Ovary (tissue), 9 donors: ENCODE data around the gene HOXB3. TPM values are rescaled to one million over a fixed set of nuclear protein-coding genes. Genes with fewer than 3 reads are reported as not detected.

Experiments
- DNase-seq, 5 donors: peaks; one replicate each; pipeline ENCODE4 v3.0.0-alpha.2; 2019 to 2020
- H3K27ac ChIP-seq, 2 donors: fragments of 200-600 bp; one replicate each; pipeline versions ENCODE4 v1.5.1 to v1.8.0; 2019 to 2022
- H3K27me3 ChIP-seq: fragments of 200-600 bp; one replicate; pipeline ENCODE4 v1.8.0; 2022
- H3K36me3 ChIP-seq: fragments of 200-600 bp; sonication (generic); one replicate; pipeline ENCODE4 v1.5.1; 2019
- H3K4me1 ChIP-seq: one replicate; pipeline ENCODE4 v1.8.1; 2013; ENCODE audit warnings: mild to moderate bottlenecking, moderate library complexity; ENCODE audit not compliant: insufficient read depth
- H3K4me3 ChIP-seq: fragments of 200-600 bp; sonication (generic); one replicate; pipeline ENCODE4 v1.5.1; 2017
- H3K9me3 ChIP-seq, 2 donors: fragments of 200-600 bp in 1 of 2; sonication (generic) in 1 of 2; one replicate each; pipeline versions ENCODE4 v1.5.1 to v1.8.1; 2013 to 2019; ENCODE audit warnings: mild to moderate bottlenecking in 1 of 2, moderate library complexity in 1 of 2
- CTCF ChIP-seq, 3 donors: fragments of 450-650 bp in 2 of 3; fragments of 200-600 bp in 1 of 3; IDR thresholded peaks; one replicate each; pipeline versions ENCODE4 v1.5.1 to v1.8.0; 2016 to 2022; ENCODE audit warnings: antibody characterized with exemption in 3 of 3, mild to moderate bottlenecking in 1 of 3
- EP300 ChIP-seq: sonication (generic); formaldehyde crosslinking; IDR thresholded peaks from one replicate; pipeline ENCODE4 v1.6.1; 2017; ENCODE audit warnings: antibody characterized with exemption
- POLR2A ChIP-seq: fragments of 450-650 bp; IDR thresholded peaks from one replicate; pipeline ENCODE4 v1.6.1; 2017; ENCODE audit warnings: antibody characterized with exemption, mild to moderate bottlenecking, moderate library complexity
- WGBS, 3 donors: extraction: QIAGEN DNeasy Blood & Tissue Kit in 1 of 3; methylation state at CpG; one replicate each; pipeline versions ENCODE4 v1.1.5 to v1.1.7; 2013 to 2017; 5-methylcytosine and 5-hydroxymethylcytosine counted together
- intact Hi-C, 4 donors: fragments of 100-400 bp; cut with DNase I; formaldehyde crosslinking; loops; one replicate each; pipeline versions ENCODE4 v1.11.0 to v1.15.1; 2022 to 2023
- polyA plus RNA-seq, 2 donors: library from polyadenylated mRNA; stranded (reverse); fragments of 200-250 nt in 1 of 2; fragments of 350-450 nt in 1 of 2; fragmentation: Illumina TruSeq in 1 of 2; extraction: RNeasy Lipid Tissue Mini Kit (QIAGEN cat#74804) in 1 of 2; gene quantifications; one replicate each; pipeline ENCODE4 v1.2.3, GENCODE V29; 2013 to 2014
- total RNA-seq, 7 donors: library from RNA; depleted of rRNA in 2 of 7; stranded (reverse); fragments of >200 nt in 2 of 7; fragmentation: NEBNext Ultra II Directional in 3 of 7; extraction: Animal tissue kit (Norgen Biotek cat#: 25700) in 3 of 7; gene quantifications; one replicate each; pipeline versions ENCODE4 v1.1.0 to v1.2.4, GENCODE V29; 2016 to 2023
- donor health status: DM: no; HTN: no; CAD: no; lungs with moderate emphysema.
- donor health status: DM: no; HTN: no; CAD: no.
- donor health status: Bipolar disorder and iron deficiency.
- donor health status: DM: yes; HTN: yes; CAD: no.
- donor health status: DM: no; HTN: no; CAD: no.
- donor health status: DM: yes; HTN: yes; CAD: no.

Gene HOXB3
- total and polyA plus RNA-seq, 9 donors, result 0.43 to 10.7 (median 2.7) TPM

GRCh38 chr17:48594538-48595277 lies 4.7 kb upstream of the HOXB3 start:
- no peak for DNase-seq
- H3K27ac ChIP-seq, result no peak overlapping the region
- H3K4me1 ChIP-seq, result no peaks in the 10 kb centered on the region
- peaks cover 0 to 8% of the 10 kb centered on the region in 2 donors for H3K9me3 ChIP-seq
- no peak for TF ChIP-seq POLR2A
- TF ChIP-seq CTCF (IDR thresholded peaks at IDR 0.05), result no peak
- no peak for TF ChIP-seq EP300
- H3K27me3 ChIP-seq, result peaks cover 2% of the 10 kb centered on the region
- no peak overlapping the region for H3K4me3 ChIP-seq
- H3K36me3 ChIP-seq, result no peaks in the 10 kb centered on the region
- intact Hi-C loops, result loop anchor here in 1 of 4 donors (10.0 kb wide), 1 partner anchor 240 kb away; no protein-coding TSS in a partner anchor
- WGBS, 3 donors, result 39 to 57% (median 46%) methylated on average over 25 of the region's 25 CpGs

GRCh38 chr17:48593840-48594537 lies 3.9 kb upstream of the HOXB3 start:
- Histone ChIP-seq H3K4me3 (peak overlapping the region; percentile 27), H3K27me3 (peaks cover 2% of the 10 kb centered on the region), H3K4me1 (no peaks in the 10 kb centered on the region), H3K36me3 (no peaks in the 10 kb centered on the region), H3K27ac (no peak overlapping the region), H3K9me3 (peaks cover 0 to 8% of the 10 kb centered on the region in 2 donors)
- DNase-seq, result peak in 2 of 5 donors; percentile 41 to 57
- intact Hi-C loops, result loop anchor here in 1 of 4 donors (10.0 kb wide), 1 partner anchor 239 kb away; no protein-coding TSS in a partner anchor
- TF ChIP-seq EP300 (no peak), POLR2A (no peak), CTCF (IDR thresholded peaks at IDR 0.05) (peak in 1 of 3 donors; percentile 21)
- 8 to 12% (median 12%) methylated on average over 37 of the region's 37 CpGs for WGBS, 3 donors

GRCh38 chr17:48593126-48593829 lies 3.2 kb upstream of the HOXB3 start, which contains the start of gene HOXB5:
Gene HOXB5 (minus strand): TSS chr17:48593779. CDS start chr17:48593682, 97 bp downstream.
- Histone ChIP-seq H3K27ac (no peak within 1 kb of the TSS), H3K4me1 (no peaks in the 10 kb centered on the region), H3K4me3 (peak within 1 kb of the TSS; percentile 27), H3K36me3 (no peaks in the 10 kb centered on the region), H3K9me3 (peaks cover 0 to 8% of the 10 kb centered on the region in 2 donors), H3K27me3 (peaks cover 2% of the 10 kb centered on the region)
- WGBS, 3 donors, result 2 to 3% (median 2%) methylated on average over 50 of the region's 50 CpGs
- intact Hi-C loops, result loop anchor here in 1 of 4 donors (10.0 kb wide), 1 partner anchor 238 kb away; no protein-coding TSS in a partner anchor
- TF ChIP-seq POLR2A (no peak), EP300 (no peak), CTCF (IDR thresholded peaks at IDR 0.05) (no peak)
- DNase-seq, result no peak

- H3K4me1 ChIP-seq, result no peaks in the 10 kb centered on the region
- peaks cover 0 to 8% of the 10 kb centered on the region in 2 donors for H3K9me3 ChIP-seq
- TF ChIP-seq POLR2A (no peak), EP300 (no peak), CTCF (IDR thresholded peaks at IDR 0.05) (no peak)
- intact Hi-C loops, result loop anchor here in 1 of 4 donors (10.0 kb wide), 1 partner anchor 238 kb away; no protein-coding TSS in a partner anchor
- H3K27ac ChIP-seq, result no peak overlapping the region
- DNase-seq, result no peak
- peaks cover 2% of the 10 kb centered on the region for H3K27me3 ChIP-seq
- 10 to 17% (median 14%) methylated on average over 14 of the region's 14 CpGs for WGBS, 3 donors
- peak overlapping the region; percentile 27 for H3K4me3 ChIP-seq
- H3K36me3 ChIP-seq, result no peaks in the 10 kb centered on the region
These were observed 2.5 kb upstream of the HOXB3 start for GRCh38 chr17:48592577-48592976.
